ENCODE data around the gene AARS1. TPM values are rescaled to one million over a fixed set of nuclear protein-coding genes. Genes with fewer than 3 reads are reported as not detected.
A peak's percentile ranks its signal among the peaks of the same experiment; 100 is the strongest.

AARS1 gene
- polyA plus RNA-seq, 3 donors = 13.9 to 16.6 (median 16.3) TPM

GRCh38 chr16:70258946-70259345 is 30.4 kb downstream of the AARS1 start:
- no peak overlapping the region for H3K4me3 Mint-ChIP-seq
- H3K27ac Mint-ChIP-seq = peak overlapping the region in 1 of 7 donors; percentile 33
- WGBS (ENCODE audit: insufficient coverage) = 100% methylated on average over 7 of the region's 10 CpGs

GRCh38 chr16:70258065-70258464 is 31.2 kb downstream of the AARS1 start:
- WGBS (ENCODE audit: insufficient coverage) = 96% methylated on average over 14 of the region's 14 CpGs
- DNase-seq = no peak
- H3K79me2 ChIP-seq (ENCODE audit: insufficient read depth, low read length) = no peaks in the 10 kb centered on the region
- peaks cover 0 to 1% (median 0%) of the 10 kb centered on the region in 7 donors for H3K9me3 Mint-ChIP-seq
- no peak overlapping the region for H3K4me3 Mint-ChIP-seq
- H3K9me3 ChIP-seq (replicated peaks in 1 of 2; ENCODE audit: control insufficient read depth in 1 of 2, insufficient read depth in 1 of 2, low read length in 2 of 2) = no peaks in the 10 kb centered on the region
- intact Hi-C loops (cut with micrococcal nuclease) = no loop called here
- H3K36me3 ChIP-seq (replicated peaks in 1 of 2; ENCODE audit: control insufficient read depth in 1 of 2, insufficient read depth in 2 of 2, low read length in 2 of 2) = peaks cover 45 to 79% of the 10 kb centered on the region in 2 donors
- no peaks in the 10 kb centered on the region for H4K20me1 ChIP-seq (ENCODE audit: insufficient read depth, low read length)
- H3K27ac ChIP-seq (ENCODE audit: low read depth in 1 of 2, low read length in 2 of 2) = no peak overlapping the region
- H3K27me3 ChIP-seq (ENCODE audit: control insufficient read depth in 2 of 2, insufficient read depth in 2 of 2, low read length in 2 of 2) = no peaks in the 10 kb centered on the region
- H3K36me3 Mint-ChIP-seq = peaks cover 58 to 85% of the 10 kb centered on the region in 2 donors
- no peaks in the 10 kb centered on the region for H3K4me1 ChIP-seq (ENCODE audit: control insufficient read depth in 1 of 2, insufficient read depth in 2 of 2, low read length in 2 of 2)
- no peaks in the 10 kb centered on the region for H3K27me3 Mint-ChIP-seq (ENCODE audit: low read depth in 3 of 3)
- no peak overlapping the region for H3K9ac ChIP-seq (ENCODE audit: insufficient read depth, low read length, poor library complexity, severe bottlenecking)
- peaks cover 2% of the 10 kb centered on the region for H3K4me1 Mint-ChIP-seq
- H3K4me3 ChIP-seq (replicated peaks in 1 of 3; ENCODE audit: low read depth in 2 of 3, low read length in 3 of 3) = no peak overlapping the region
- TF ChIP-seq CTCF (IDR thresholded peaks at IDR 0.05) = no peak
- no peak overlapping the region for H3K27ac Mint-ChIP-seq
- H2AFZ ChIP-seq (ENCODE audit: insufficient read depth, low read depth, low read length, poor library complexity, severe bottlenecking) = no peak overlapping the region
- H3K4me2 ChIP-seq (replicated peaks; ENCODE audit: extremely low read depth, low read length, poor library complexity, severe bottlenecking) = no peak overlapping the region

More at GRCh38 chr16:70258946-70259345, 30.4 kb downstream of the AARS1 start:
- Histone ChIP-seq H3K9me3 (replicated peaks in 1 of 2; ENCODE audit: control insufficient read depth in 1 of 2, insufficient read depth in 1 of 2, low read length in 2 of 2) (no peaks in the 10 kb centered on the region), H3K4me3 (replicated peaks in 1 of 3; ENCODE audit: low read depth in 2 of 3, low read length in 3 of 3) (no peak overlapping the region), H2AFZ (ENCODE audit: insufficient read depth, low read depth, low read length, poor library complexity, severe bottlenecking) (no peak overlapping the region), H4K20me1 (ENCODE audit: insufficient read depth, low read length) (no peaks in the 10 kb centered on the region), H3K4me2 (replicated peaks; ENCODE audit: extremely low read depth, low read length, poor library complexity, severe bottlenecking) (no peak overlapping the region), H3K9ac (ENCODE audit: insufficient read depth, low read length, poor library complexity, severe bottlenecking) (no peak overlapping the region), H3K36me3 (replicated peaks in 1 of 2; ENCODE audit: control insufficient read depth in 1 of 2, insufficient read depth in 2 of 2, low read length in 2 of 2) (peaks cover 44 to 88% of the 10 kb centered on the region in 2 donors), H3K27me3 (ENCODE audit: control insufficient read depth in 2 of 2, insufficient read depth in 2 of 2, low read length in 2 of 2) (no peaks in the 10 kb centered on the region), H3K4me1 (ENCODE audit: control insufficient read depth in 1 of 2, insufficient read depth in 2 of 2, low read length in 2 of 2) (no peaks in the 10 kb centered on the region), H3K27ac (ENCODE audit: low read depth in 1 of 2, low read length in 2 of 2) (no peak overlapping the region), H3K79me2 (ENCODE audit: insufficient read depth, low read length) (no peaks in the 10 kb centered on the region)
- intact Hi-C loops (cut with micrococcal nuclease) = no loop called here
- H3K36me3 Mint-ChIP-seq = peaks cover 56 to 90% of the 10 kb centered on the region in 2 donors
- H3K4me1 Mint-ChIP-seq = peaks cover under 1% of the 10 kb centered on the region
- TF ChIP-seq CTCF (IDR thresholded peaks at IDR 0.05) = no peak
- no peaks in the 10 kb centered on the region for H3K27me3 Mint-ChIP-seq (ENCODE audit: low read depth in 3 of 3)
- DNase-seq = no peak
- H3K9me3 Mint-ChIP-seq = peaks cover 0 to 1% (median 0%) of the 10 kb centered on the region in 7 donors

All from CD14-positive monocyte (primary cell).